ENCODE data around the gene KCTD1. TPM values are rescaled to one million over a fixed set of nuclear protein-coding genes. Genes with fewer than 3 reads are reported as not detected.

The KCTD1 gene
- total and polyA plus RNA-seq, 2 of the 4 experiments (the other 2 are of a cell fraction): 5.0 to 5.8 TPM

- BruUV-seq (replicated peaks): no TSS peak
- no peak overlapping the region for H3K4me3 ChIP-seq (ENCODE audit: insufficient read depth, low read depth, low read length)
- H3K18ac ChIP-seq (ENCODE audit: low read depth, low read length): no peak overlapping the region
- no peak overlapping the region for H3K4ac ChIP-seq (ENCODE audit: low read depth, low read length)
- dilution Hi-C loops (cut with HindIII; ENCODE audit: low sequenced_read_pairs, unreplicated experiment) (no loop called here), intact Hi-C loops (cut with micrococcal nuclease) (no loop called here), in situ Hi-C loops (cut with MboI; ENCODE audit: low sequenced_read_pairs) (no loop called here)
- no peak overlapping the region for H3K9ac ChIP-seq (ENCODE audit: low read depth, low read length)
- H3K9me3 ChIP-seq (ENCODE audit: control insufficient read depth, insufficient read depth, low read length): no peaks in the 10 kb centered on the region
- no peak overlapping the region for H2BK15ac ChIP-seq (ENCODE audit: low read depth, low read length)
- 0 out of 4 replicates have a peak, but pooled peaks cover 0 to 4% of the 10 kb centered on the region in 2 experiments for H3K79me1 ChIP-seq (ENCODE audit: low read depth in 1 of 2, low read length in 2 of 2)
- H4K20me1 ChIP-seq (ENCODE audit: insufficient read depth, low read length): no peaks in the 10 kb centered on the region
- no peaks in the 10 kb centered on the region for H3K4me1 ChIP-seq (ENCODE audit: control insufficient read depth, insufficient read depth, low read length)
- no peak overlapping the region for H4K91ac ChIP-seq (ENCODE audit: insufficient read depth, low read depth, low read length)
- peaks cover 3% of the 10 kb centered on the region; the same call in 1 of the 2 replicates for H3K36me3 ChIP-seq (ENCODE audit: control insufficient read depth, insufficient read depth, low read length)
- H2AFZ ChIP-seq (replicated peaks; ENCODE audit: low read length, poor library complexity): no peak overlapping the region
- no peak overlapping the region for H4K5ac ChIP-seq (ENCODE audit: low read depth, low read length)
- no peak overlapping the region for H2BK120ac ChIP-seq (ENCODE audit: low read depth, low read length)
- no peak for TF ChIP-seq MXI1 (IDR thresholded peaks at IDR 0.05; ENCODE audit: borderline replicate concordance, low read depth, low read length)
- TF ChIP-seq USF2 (IDR thresholded peaks at IDR 0.05; ENCODE audit: low read depth, low read length): no peak
- TF ChIP-seq MAFK (IDR thresholded peaks at IDR 0.05; ENCODE audit: low read depth, low read length): no peak
- no peak for TF ChIP-seq MAZ (IDR thresholded peaks at IDR 0.05; ENCODE audit: borderline replicate concordance, low read depth, low read length)
- TF ChIP-seq CEBPB (IDR thresholded peaks at IDR 0.05; ENCODE audit: low read depth, low read length): no peak
- TF ChIP-seq RFX5 (IDR thresholded peaks at IDR 0.05; ENCODE audit: low read depth, low read length): no peak
- TF ChIP-seq NFE2L2 (IDR thresholded peaks at IDR 0.05; ENCODE audit: low read depth, low read length): no peak
- ATAC-seq (ENCODE audit: low read depth): no peak
- H3K23ac ChIP-seq (ENCODE audit: low read depth, low read length): no peak overlapping the region
- H4K8ac ChIP-seq (ENCODE audit: low read depth in 2 of 2, low read length in 2 of 2): no peak overlapping the region
- no CpG with 5 or more reads among the region's 1 CpG for WGBS, 2 experiments (ENCODE audit: extremely low coverage in 2 of 2, insufficient read length in 1 of 2)
- no peak overlapping the region for H2AK5ac ChIP-seq (ENCODE audit: low read depth, low read length)
- no peak overlapping the region for H2BK20ac ChIP-seq (ENCODE audit: low read depth, low read length)
- no peak overlapping the region for H2BK5ac ChIP-seq (ENCODE audit: low read depth, low read length, poor library complexity, severe bottlenecking)
- H3K27ac ChIP-seq (ENCODE audit: insufficient read depth, low read length): no peak overlapping the region
- no peak overlapping the region for H3K14ac ChIP-seq (replicated peaks; ENCODE audit: low read depth, low read length)
- CTCF ChIA-PET: no interaction called here
- no peak overlapping the region for H3K56ac ChIP-seq (ENCODE audit: extremely low read depth, insufficient read depth, low read length)
- no peak for DNase-seq
- no peak overlapping the region for H3K4me2 ChIP-seq (ENCODE audit: low read depth, low read length)
- no peak overlapping the region for H2AK9ac ChIP-seq (replicated peaks; ENCODE audit: low read depth, low read length, poor library complexity)
- H3K27me3 ChIP-seq (ENCODE audit: control insufficient read depth, insufficient read depth, low read length): no peaks in the 10 kb centered on the region
- H3K9me1 ChIP-seq (ENCODE audit: insufficient read depth, low read length): no peaks in the 10 kb centered on the region
- POLR2A ChIA-PET (ENCODE audit: unreplicated experiment): no interaction called here
Observed at GRCh38 chr18:26496528-26496927, 51.8 kb downstream of the KCTD1 start.
